Progenitor cell of endocrine pancreas (in vitro differentiated cells): ENCODE data around the gene PLEKHG4B. TPM values are rescaled to one million over a fixed set of nuclear protein-coding genes. Genes with fewer than 3 reads are reported as not detected.

Source experiments
- DNase-seq: peaks from one replicate; pipeline ENCODE4 v3.0.0; 2021; ENCODE audit warnings: low spot score; ENCODE audit not compliant: unreplicated experiment
- H3K27ac Mint-ChIP-seq: 2 replicates; pipeline ENCODE4 v1.8.0; 2021; ENCODE audit warnings: mild to moderate bottlenecking, moderate library complexity, mixed read lengths
- H3K27me3 Mint-ChIP-seq: 2 replicates; pipeline ENCODE4 v1.8.0; 2021; ENCODE audit warnings: mixed read lengths
- H3K36me3 Mint-ChIP-seq: 2 replicates; pipeline ENCODE4 v1.8.0; 2022; ENCODE audit warnings: mixed read lengths; ENCODE audit not compliant: insufficient read depth
- H3K4me1 Mint-ChIP-seq: 2 replicates; pipeline ENCODE4 v1.8.0; 2021; ENCODE audit warnings: low read depth, mixed read lengths
- H3K4me3 Mint-ChIP-seq: 2 replicates; pipeline ENCODE4 v1.8.0; 2021; ENCODE audit warnings: low read depth, mild to moderate bottlenecking, moderate library complexity, mixed read lengths
- H3K9me3 Mint-ChIP-seq: 2 replicates; pipeline ENCODE4 v1.8.0; 2021; ENCODE audit warnings: low read depth, mixed read lengths
- total RNA-seq: library from RNA; stranded (reverse); gene quantifications from 2 replicates; pipeline ENCODE4 v1.2.1, GENCODE V29; 2021
- TF ChIP-seq, protein P1 (sequence below): fragments of 200-600 bp; sonication (generic); IDR thresholded peaks from one replicate; pipeline ENCODE4 v1.5.0; 2021; ENCODE audit warnings: antibody characterized with exemption, mild to moderate bottlenecking; ENCODE audit not compliant: unreplicated experiment

PLEKHG4B gene
- total RNA-seq, 1 donor from 2014 or later = 59.5 TPM

- peaks cover 5% of the 10 kb centered on the region for H3K27me3 Mint-ChIP-seq
- no peaks in the 10 kb centered on the region for H3K9me3 Mint-ChIP-seq
- H3K27ac Mint-ChIP-seq = no peak overlapping the region
- H3K36me3 Mint-ChIP-seq = peaks cover 7% of the 10 kb centered on the region
- no peak overlapping the region for H3K4me3 Mint-ChIP-seq
- H3K4me1 Mint-ChIP-seq = peaks cover 3% of the 10 kb centered on the region
- DNase-seq = no peak
- TF ChIP-seq, protein P1, sequence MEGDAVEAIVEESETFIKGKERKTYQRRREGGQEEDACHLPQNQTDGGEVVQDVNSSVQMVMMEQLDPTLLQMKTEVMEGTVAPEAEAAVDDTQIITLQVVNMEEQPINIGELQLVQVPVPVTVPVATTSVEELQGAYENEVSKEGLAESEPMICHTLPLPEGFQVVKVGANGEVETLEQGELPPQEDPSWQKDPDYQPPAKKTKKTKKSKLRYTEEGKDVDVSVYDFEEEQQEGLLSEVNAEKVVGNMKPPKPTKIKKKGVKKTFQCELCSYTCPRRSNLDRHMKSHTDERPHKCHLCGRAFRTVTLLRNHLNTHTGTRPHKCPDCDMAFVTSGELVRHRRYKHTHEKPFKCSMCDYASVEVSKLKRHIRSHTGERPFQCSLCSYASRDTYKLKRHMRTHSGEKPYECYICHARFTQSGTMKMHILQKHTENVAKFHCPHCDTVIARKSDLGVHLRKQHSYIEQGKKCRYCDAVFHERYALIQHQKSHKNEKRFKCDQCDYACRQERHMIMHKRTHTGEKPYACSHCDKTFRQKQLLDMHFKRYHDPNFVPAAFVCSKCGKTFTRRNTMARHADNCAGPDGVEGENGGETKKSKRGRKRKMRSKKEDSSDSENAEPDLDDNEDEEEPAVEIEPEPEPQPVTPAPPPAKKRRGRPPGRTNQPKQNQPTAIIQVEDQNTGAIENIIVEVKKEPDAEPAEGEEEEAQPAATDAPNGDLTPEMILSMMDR = no peak
Observed at GRCh38 chr5:187042-187431, 95.1 kb downstream of the PLEKHG4B start.

DNA sequence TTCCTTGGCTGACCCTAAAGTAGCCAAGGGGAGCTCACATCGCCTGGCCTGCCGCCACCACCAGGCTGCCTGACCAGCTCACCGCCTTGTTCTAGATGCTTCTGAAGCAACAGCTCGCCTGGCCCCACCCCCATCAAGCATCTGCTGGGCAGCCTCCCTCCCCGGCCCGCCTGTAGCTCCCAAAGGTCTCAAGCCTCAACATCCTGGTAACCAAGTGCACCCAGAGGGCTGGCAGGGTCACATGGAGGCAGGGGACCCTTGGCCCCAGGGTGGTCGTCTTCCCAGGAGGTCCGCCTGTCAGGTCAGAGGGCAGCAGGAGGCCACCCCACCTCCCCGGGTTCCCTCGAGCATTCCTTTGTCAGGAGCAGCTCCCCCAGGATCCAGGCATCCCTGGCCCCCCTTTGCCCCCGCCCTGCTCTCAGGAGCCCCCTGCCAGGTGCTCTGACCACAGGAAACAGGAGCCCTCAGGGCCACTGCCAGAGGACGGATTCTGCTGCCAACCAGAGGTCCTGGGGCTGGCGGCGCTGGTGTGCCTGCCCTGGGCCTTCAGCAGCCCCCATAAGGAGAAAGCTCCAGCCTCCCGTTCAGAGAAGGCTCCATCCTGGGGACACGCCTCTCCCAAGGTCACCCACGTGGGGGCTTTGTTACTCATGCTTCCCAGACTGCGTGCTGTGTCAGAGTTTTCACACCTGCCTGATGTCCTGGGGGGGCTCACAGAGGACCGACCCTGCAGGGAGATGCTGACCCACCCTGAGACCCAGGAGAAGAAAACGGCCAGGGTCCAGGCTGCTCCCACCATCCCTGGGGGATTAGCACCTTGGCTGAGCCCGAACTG is 95.9 kb downstream of the PLEKHG4B start:
- peaks cover 3% of the 10 kb centered on the region for H3K4me1 Mint-ChIP-seq
- peaks cover 3% of the 10 kb centered on the region for H3K36me3 Mint-ChIP-seq
- H3K27ac Mint-ChIP-seq = no peak overlapping the region
- TF ChIP-seq, protein P1 = no peak
- H3K4me3 Mint-ChIP-seq = no peak overlapping the region
- H3K27me3 Mint-ChIP-seq = peaks cover 5% of the 10 kb centered on the region
- no peaks in the 10 kb centered on the region for H3K9me3 Mint-ChIP-seq
- DNase-seq = no peak

- no peaks in the 10 kb centered on the region for H3K36me3 Mint-ChIP-seq
- peak; percentile 84 for DNase-seq
- H3K4me1 Mint-ChIP-seq = peaks cover 3% of the 10 kb centered on the region
- H3K27ac Mint-ChIP-seq = no peak overlapping the region
- H3K4me3 Mint-ChIP-seq = no peak overlapping the region
- H3K27me3 Mint-ChIP-seq = peaks cover 5% of the 10 kb centered on the region
- no peaks in the 10 kb centered on the region for H3K9me3 Mint-ChIP-seq
- TF ChIP-seq, protein P1 = peak; percentile 90
Observed at GRCh38 chr5:188488-189481, 96.8 kb downstream of the PLEKHG4B start.

DNA sequence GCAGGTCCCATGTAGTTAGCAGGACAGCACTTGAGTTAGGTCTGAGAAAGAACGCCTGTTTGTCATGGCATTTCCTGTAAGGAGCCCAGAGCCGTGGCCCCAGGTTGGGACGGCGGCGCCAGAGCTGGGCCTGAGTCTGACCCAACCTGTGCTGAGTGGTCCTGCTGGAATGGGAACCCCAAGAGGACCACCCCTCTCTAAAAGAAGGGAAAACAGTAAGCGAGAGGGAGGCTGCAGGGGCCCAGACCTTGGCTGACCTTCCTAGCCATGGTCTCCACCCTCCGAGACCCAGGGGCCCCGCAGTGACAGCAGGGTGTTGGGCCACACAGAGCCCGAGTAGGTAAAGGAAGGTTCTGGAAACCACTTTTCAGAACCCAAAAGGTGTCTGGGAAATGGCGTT is 97.5 kb downstream of the PLEKHG4B start:
- TF ChIP-seq, protein P1 = no peak
- no peak overlapping the region for H3K27ac Mint-ChIP-seq
- DNase-seq = no peak
- no peak overlapping the region for H3K4me3 Mint-ChIP-seq
- H3K4me1 Mint-ChIP-seq = peaks cover 3% of the 10 kb centered on the region
- no peaks in the 10 kb centered on the region for H3K9me3 Mint-ChIP-seq
- H3K36me3 Mint-ChIP-seq = no peaks in the 10 kb centered on the region
- peaks cover 5% of the 10 kb centered on the region for H3K27me3 Mint-ChIP-seq

DNA sequence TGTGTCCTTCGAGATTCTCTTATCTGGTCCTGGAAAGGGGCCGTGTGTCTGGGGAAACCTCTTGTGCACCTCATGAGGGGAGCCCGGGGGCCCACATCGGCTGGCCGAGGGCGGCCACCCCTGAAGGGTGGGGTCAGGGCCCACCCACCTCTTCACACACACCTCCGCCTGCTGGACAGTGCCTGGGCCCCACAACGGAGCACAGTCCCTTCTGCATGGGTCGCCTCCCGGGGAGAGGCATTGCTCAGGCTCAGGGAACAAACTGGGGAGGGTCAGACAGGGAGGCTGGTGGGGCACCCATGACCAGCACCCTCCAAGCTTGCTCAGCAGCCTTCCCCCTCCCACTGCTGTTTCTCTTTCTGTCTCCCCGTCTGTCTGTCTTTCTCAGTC is 98.0 kb downstream of the PLEKHG4B start:
- H3K9me3 Mint-ChIP-seq = no peaks in the 10 kb centered on the region
- no peak overlapping the region for H3K27ac Mint-ChIP-seq
- peaks cover 5% of the 10 kb centered on the region for H3K27me3 Mint-ChIP-seq
- H3K36me3 Mint-ChIP-seq = no peaks in the 10 kb centered on the region
- peaks cover 3% of the 10 kb centered on the region for H3K4me1 Mint-ChIP-seq
- DNase-seq = no peak
- TF ChIP-seq, protein P1 = no peak
- H3K4me3 Mint-ChIP-seq = no peak overlapping the region
